ENCODE measurements around the gene KCNK3.
"Not testable (repeated sequence)": the region's sequence is repeated elsewhere in the genome, so short reads cannot be mapped to it uniquely, and the experiment has no call there.

Gene KCNK3

DNA sequence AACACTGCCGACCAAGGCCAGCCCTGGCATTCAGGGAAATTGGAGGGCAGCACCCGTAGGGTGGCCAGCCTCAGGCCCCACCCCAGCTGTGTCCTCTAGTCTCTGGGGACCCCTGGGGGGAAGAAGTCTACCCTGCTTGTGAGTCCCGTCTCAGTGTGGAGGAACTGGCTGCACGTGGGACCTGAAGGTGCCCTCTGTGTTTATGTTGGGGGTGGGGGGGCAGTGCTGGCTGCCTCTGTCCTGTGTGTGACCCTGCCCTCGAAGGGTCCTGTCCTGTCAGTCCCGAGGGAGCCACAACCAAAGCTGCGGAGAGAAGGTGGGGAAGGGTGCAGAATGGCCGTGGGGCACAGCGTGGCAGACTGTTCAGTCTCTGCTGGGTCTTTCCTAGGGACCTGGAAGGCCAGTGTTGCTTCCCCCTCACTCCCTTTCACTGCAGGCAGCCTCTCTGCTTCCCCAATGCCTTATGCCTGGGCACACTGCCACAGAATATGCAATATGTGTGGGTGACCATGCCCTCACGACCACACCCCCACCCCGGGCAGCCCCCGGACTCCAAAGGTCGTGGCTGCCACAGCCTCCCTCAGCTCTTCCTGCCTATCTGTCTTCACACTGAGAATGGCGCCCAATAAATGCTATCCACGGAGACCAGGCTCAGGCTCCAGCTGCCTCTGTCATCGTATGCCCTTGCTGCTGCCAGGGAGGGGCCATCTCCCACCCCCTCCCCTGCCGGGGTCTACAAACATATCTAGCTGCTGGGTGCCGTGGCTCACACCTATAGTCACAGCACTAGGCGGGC is 38.2 kb downstream of the KCNK3 start:
- no peak for DNase-seq (ENCODE audit: low read depth)

GRCh38 chr2:26731714-26732113 is 39.2 kb downstream of the KCNK3 start:
- DNase-seq (ENCODE audit: low read depth): no peak

- no peak for DNase-seq (ENCODE audit: low read depth)
These were observed 39.9 kb downstream of the KCNK3 start for GRCh38 chr2:26732446-26732845.

GRCh38 chr2:26733413-26733812 is 40.9 kb downstream of the KCNK3 start:
- no peak for DNase-seq (ENCODE audit: low read depth)

- DNase-seq (ENCODE audit: low read depth): no peak
These were observed 42.6 kb downstream of the KCNK3 start for GRCh38 chr2:26735097-26735496.

GRCh38 chr2:26735883-26736588 is 43.5 kb downstream of the KCNK3 start:
- DNase-seq (ENCODE audit: low read depth): no peak

DNA sequence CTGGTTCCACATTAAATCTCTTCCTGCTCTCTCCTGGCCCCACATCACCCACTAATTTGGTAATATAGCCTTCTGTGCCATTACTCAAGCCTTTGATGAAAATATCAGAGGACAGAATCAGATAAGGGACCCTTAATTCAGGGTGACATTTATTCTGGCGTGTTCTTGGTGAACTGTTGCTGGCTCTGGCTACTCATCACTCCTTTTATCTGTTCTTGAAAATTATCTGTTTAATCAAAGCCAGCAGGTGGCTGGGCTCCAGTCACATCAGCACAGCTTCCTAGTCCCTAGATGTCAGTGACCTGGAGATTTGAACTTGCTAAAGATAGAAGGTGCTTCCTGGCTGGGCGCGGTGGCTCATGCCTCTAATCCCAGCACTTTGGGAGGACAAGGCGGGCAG is 44.7 kb downstream of the KCNK3 start:
- no peak for DNase-seq (ENCODE audit: low read depth)

GRCh38 chr2:26738481-26738880 is 46.0 kb downstream of the KCNK3 start:
- DNase-seq (ENCODE audit: low read depth): no peak

GRCh38 chr2:26739514-26739913 is 47.0 kb downstream of the KCNK3 start:
- DNase-seq (ENCODE audit: low read depth): no peak

DNA sequence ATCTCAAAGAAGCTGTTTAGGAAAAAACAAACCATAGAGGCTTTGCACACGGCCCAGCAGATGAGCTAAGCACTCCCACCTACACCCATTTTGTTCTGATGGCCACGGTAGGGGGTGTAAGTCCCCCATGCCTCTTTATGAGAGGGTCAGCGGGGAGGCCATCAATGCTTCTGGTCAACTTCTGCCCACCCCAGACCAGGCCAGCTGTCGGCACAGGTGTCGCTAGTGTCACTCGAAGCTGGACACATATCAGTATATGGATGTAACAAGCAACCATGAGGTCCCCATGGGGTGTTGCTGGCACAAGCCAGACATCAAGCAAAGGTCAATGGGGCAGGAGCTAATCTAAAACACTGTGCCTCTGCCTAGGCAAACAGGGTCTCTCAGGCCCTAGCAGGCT is 47.8 kb downstream of the KCNK3 start:
- no peak for DNase-seq (ENCODE audit: low read depth)

- DNase-seq (ENCODE audit: low read depth): no peak
These were observed 48.4 kb downstream of the KCNK3 start for GRCh38 chr2:26740890-26741302.

DNA sequence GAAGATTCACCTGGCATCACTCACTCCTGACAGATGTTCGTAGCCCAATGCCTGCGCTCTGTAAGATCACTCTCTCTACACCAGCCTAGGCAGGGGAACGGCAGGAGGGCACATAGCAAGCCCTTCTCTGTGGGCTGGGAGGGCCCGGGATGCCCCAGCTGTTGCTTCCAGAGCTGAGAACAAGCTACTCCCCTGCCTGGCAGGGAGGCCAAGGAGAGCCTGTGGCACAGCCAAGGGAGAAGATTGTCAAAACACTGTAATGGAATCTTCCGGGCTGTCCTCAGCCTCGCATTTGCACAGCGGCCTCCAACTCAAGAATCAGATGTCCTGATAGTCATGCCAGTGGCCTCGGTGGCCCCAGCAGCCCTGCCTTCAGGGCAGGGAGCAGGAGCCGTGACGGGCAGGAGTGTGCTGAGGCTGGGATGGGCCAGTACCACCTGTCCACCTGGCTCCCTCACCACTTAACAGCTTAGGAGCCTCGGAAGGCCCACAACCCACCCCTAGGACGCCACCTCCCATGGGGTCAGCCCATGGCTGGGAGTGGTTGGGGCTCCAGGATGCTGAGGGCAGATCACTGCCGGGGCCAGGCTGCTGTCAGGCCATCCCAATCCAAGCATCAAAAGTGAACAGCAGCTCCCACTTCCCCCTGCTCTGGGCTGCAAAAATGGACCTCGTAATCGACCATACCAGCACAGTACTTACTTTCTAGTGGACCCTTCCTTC is 49.7 kb downstream of the KCNK3 start:
- no peak for DNase-seq (ENCODE audit: low read depth)

DNA sequence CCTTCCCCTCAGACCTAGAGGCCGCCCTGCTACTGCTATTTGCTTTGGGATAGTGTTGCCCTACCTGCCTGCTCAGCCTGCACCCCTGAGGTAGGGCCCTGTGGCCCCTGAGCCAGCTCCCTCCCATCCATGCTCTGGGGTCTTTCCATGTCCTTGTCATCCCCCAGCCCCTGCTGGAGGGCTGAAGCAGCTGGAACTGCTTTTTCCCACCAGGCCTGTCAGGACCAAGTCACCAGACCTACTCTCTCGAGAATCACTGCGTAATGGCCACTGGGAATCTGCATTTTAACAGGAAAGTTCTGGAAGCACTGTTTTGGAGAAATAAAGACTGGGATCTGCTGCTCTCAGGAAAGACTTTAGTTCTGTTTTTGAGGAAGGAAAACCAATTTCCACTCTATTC is 51.3 kb downstream of the KCNK3 start:
- DNase-seq (ENCODE audit: low read depth): no peak

- no peak for DNase-seq (ENCODE audit: low read depth)
These were observed 52.4 kb downstream of the KCNK3 start for GRCh38 chr2:26744953-26745352.

GRCh38 chr2:26745609-26746327 is 53.2 kb downstream of the KCNK3 start:
- peak; percentile 60 for DNase-seq (ENCODE audit: low read depth)

DNA sequence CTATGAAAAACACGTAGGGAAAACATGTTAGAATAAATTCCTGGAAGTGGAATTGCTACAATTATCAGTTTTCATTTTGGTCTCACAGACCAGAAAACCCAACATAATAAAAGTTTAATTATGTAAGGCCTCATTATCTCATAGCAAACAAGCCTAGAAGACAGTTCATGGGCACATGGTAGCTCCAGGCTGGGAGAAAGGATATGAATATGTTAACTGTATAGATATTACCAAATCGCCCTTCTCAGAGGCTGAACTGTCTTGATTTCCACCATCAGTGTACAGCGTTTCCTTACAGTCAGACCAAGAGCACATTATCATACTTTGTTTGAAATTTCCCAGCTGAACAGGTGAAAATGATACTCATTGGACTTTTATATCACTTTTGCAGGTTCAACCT is 54.4 kb downstream of the KCNK3 start:
- DNase-seq (ENCODE audit: low read depth): no peak

DNA sequence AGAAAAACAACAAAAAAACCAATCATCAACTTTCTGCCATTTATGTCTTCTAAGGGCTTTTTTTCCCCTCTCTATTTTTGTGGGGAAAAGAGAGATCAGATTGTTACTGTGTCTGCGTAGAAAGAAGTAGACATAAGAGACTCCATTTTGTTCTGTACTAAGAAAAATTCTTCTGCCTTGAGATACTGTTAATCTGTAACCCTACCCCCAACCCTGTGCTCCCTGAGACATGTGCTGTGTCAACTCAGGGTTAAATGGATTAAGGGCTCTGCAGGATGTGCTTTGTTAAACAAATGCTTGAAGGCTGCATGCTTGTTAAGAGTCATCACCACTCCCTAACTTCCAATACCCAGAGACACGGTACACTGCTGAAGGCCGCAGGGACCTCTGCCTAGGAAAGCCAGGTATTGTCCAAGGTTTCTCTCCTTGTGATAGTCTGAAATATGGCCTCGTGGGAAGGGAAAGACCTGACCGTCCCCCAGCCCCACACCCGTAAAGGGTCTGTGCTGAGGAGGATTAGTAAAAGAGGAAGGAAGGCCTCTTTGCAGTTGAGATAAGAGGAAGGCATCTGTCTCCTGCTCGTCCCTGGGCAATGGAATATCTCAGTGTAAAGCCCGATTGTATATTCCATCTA is 57.4 kb downstream of the KCNK3 start:
- not testable (repeated sequence) for DNase-seq (ENCODE audit: low read depth)

GRCh38 chr2:26750467-26750866 is 57.9 kb downstream of the KCNK3 start:
- DNase-seq (ENCODE audit: low read depth): not testable (repeated sequence)

- no peak for DNase-seq (ENCODE audit: low read depth)
These were observed 60.1 kb downstream of the KCNK3 start for GRCh38 chr2:26752656-26753055.

- DNase-seq (ENCODE audit: low read depth): no peak
These were observed 62.0 kb downstream of the KCNK3 start for GRCh38 chr2:26754539-26754938.

DNA sequence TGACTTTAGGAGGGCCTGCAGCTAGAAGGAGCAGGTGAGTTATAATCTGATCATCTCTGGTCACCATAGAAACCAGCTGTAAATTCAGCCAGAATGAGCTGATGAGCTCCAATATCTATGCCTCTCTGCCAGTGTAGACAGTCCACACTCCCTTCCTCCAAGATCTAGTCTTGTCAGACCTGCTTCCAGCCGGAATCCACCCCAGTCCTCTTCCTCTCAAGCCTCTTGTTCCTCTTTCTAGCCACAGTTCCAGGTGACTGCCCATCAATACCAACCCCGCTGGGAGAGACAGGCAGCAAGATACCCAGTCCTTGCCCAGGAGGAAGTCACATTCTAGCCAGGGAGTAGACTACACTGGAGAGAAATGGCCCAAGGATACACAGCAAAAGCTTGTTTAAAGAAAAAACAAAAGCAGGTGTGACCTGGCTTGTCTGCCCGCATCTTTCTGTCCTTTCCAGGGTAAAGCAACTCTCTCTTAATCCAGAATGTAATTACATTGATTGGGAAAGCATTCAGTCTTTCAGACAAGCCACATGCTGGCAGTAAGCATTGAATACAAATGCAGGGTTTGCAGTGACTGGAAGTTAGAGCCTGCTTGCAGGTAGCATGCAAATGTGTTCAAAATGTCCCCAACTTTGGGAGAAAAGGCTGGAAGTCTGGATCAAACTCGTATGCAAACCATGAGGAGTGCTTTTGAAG is 62.6 kb downstream of the KCNK3 start:
- no peak for DNase-seq (ENCODE audit: low read depth)

Data from stimulated activated CD4-positive, alpha-beta T cell treated with anti-CD3 and anti-CD28 coated beads, Interleukin-2, amount 100 ng/mL, for 4 hours (primary cell).